HepG2 (cell line): ENCODE data around the gene SRRM2. TPM values are rescaled to one million over a fixed set of nuclear protein-coding genes. Genes with fewer than 3 reads are reported as not detected.

Source experiments
- ADNP ChIP-seq: sonication (generic); formaldehyde crosslinking; IDR thresholded peaks from 2 replicates; pipeline ENCODE4 v1.4.0; 2020; ENCODE audit warnings: missing genetic modification reagents
- CSRNP1 ChIP-seq: sonication (generic); formaldehyde crosslinking; IDR thresholded peaks from 2 replicates; pipeline ENCODE4 v1.8.1; 2023; ENCODE audit warnings: mild to moderate bottlenecking, missing genetic modification reagents
- HOXA9 ChIP-seq: sonication (generic); formaldehyde crosslinking; IDR thresholded peaks from 2 replicates; pipeline ENCODE4 v1.8.1; 2022; ENCODE audit warnings: missing genetic modification reagents, mild to moderate bottlenecking, moderate library complexity, borderline replicate concordance
- KDM5A ChIP-seq: fragments of 200-600 bp; sonication (generic); IDR thresholded peaks from 2 replicates; pipeline ENCODE4 v1.7.0; 2018; ENCODE audit warnings: antibody characterized with exemption, mild to moderate bottlenecking, low read length, borderline replicate concordance
- ONECUT2 ChIP-seq: sonication (generic); formaldehyde crosslinking; IDR thresholded peaks from 2 replicates; pipeline ENCODE4 v1.4.0; 2020; ENCODE audit warnings: missing genetic modification reagents
- SAP130 ChIP-seq: IDR thresholded peaks from 2 replicates; pipeline ENCODE4 v1.6.1; 2016; ENCODE audit warnings: low read depth
- TRIM22 ChIP-seq: fragments of 450-650 bp; IDR thresholded peaks from 2 replicates; pipeline ENCODE4 v1.6.1; 2017
- ZIK1 ChIP-seq: sonication (generic); formaldehyde crosslinking; IDR thresholded peaks from 2 replicates; pipeline ENCODE4 v1.5.0; 2020; ENCODE audit warnings: mild to moderate bottlenecking, low read depth, missing genetic modification reagents, borderline replicate concordance
- ZNF138 ChIP-seq: sonication (generic); formaldehyde crosslinking; IDR thresholded peaks from 2 replicates; pipeline ENCODE4 v1.5.0; 2020; ENCODE audit warnings: mild to moderate bottlenecking, low read depth, missing genetic modification reagents
- ZNF354B ChIP-seq: sonication (generic); formaldehyde crosslinking; IDR thresholded peaks from 2 replicates; pipeline ENCODE4 v1.8.0; 2022; ENCODE audit warnings: mild to moderate bottlenecking, missing genetic modification reagents
- ZNF570 ChIP-seq: sonication (generic); formaldehyde crosslinking; IDR thresholded peaks from 2 replicates; pipeline ENCODE4 v1.4.0; 2020; ENCODE audit warnings: mild to moderate bottlenecking, missing genetic modification reagents, borderline replicate concordance
- ZNF572 ChIP-seq: sonication (generic); formaldehyde crosslinking; IDR thresholded peaks from 2 replicates; pipeline ENCODE4 v1.5.1; 2020; ENCODE audit warnings: mild to moderate bottlenecking, missing genetic modification reagents
- ZNF775 ChIP-seq: sonication (generic); formaldehyde crosslinking; IDR thresholded peaks from 2 replicates; pipeline ENCODE4 v1.4.0; 2020; ENCODE audit warnings: missing genetic modification reagents, mild to moderate bottlenecking, moderate library complexity, borderline replicate concordance
- ZNF883 ChIP-seq: sonication (generic); formaldehyde crosslinking; IDR thresholded peaks from 2 replicates; pipeline ENCODE4 v1.5.1; 2020; ENCODE audit warnings: mild to moderate bottlenecking, missing genetic modification reagents; ENCODE audit errors: not compliant biosample characterization
- polyA plus RNA-seq, 8 experiments: library from polyadenylated mRNA; depleted of rRNA in 3 of 8; stranded (reverse) in 7 of 8; unstranded in 1 of 8; fragments of >200 nt; fragmentation: Illumina TruSeq in 4 of 8; extraction: Trizol in 4 of 8; gene quantifications; 2 replicates each; pipeline versions ENCODE4 v1.2.1 to v1.2.3, GENCODE V29; 2011 to 2016; ENCODE audit warnings: low read depth in 4 of 8, missing spikeins in 1 of 8, mixed read lengths in 1 of 8; ENCODE audit not compliant: insufficient read depth in 1 of 8
- total RNA-seq, 5 experiments: library from RNA; depleted of rRNA; stranded (reverse); fragments of >200 nt; fragmentation: Illumina TruSeq; extraction: Trizol; gene quantifications; 2 replicates each; pipeline ENCODE4 v1.2.3, GENCODE V29; 2016; ENCODE audit warnings: low read depth in 1 of 5
- TF ChIP-seq, protein P1 (sequence below): sonication (generic); formaldehyde crosslinking; IDR thresholded peaks from 2 replicates; pipeline ENCODE4 v1.4.0; 2020; ENCODE audit warnings: missing genetic modification reagents, borderline replicate concordance
- TF ChIP-seq, protein P2 (sequence below): sonication (generic); formaldehyde crosslinking; IDR thresholded peaks from 2 replicates; pipeline ENCODE4 v1.5.1; 2020; ENCODE audit warnings: mild to moderate bottlenecking, missing genetic modification reagents, moderate library complexity
- TF ChIP-seq, protein P3 (sequence below): IDR thresholded peaks from 2 replicates; pipeline ENCODE4 v1.4.0; 2020; ENCODE audit warnings: mild to moderate bottlenecking, missing genetic modification reagents

The SRRM2 gene
- total and polyA plus RNA-seq, 2 of the 13 experiments (the other 11 are each of a cell fraction or from before 2014, with no cell fraction given): 50.4 to 112 TPM

- TF ChIP-seq, protein P1, sequence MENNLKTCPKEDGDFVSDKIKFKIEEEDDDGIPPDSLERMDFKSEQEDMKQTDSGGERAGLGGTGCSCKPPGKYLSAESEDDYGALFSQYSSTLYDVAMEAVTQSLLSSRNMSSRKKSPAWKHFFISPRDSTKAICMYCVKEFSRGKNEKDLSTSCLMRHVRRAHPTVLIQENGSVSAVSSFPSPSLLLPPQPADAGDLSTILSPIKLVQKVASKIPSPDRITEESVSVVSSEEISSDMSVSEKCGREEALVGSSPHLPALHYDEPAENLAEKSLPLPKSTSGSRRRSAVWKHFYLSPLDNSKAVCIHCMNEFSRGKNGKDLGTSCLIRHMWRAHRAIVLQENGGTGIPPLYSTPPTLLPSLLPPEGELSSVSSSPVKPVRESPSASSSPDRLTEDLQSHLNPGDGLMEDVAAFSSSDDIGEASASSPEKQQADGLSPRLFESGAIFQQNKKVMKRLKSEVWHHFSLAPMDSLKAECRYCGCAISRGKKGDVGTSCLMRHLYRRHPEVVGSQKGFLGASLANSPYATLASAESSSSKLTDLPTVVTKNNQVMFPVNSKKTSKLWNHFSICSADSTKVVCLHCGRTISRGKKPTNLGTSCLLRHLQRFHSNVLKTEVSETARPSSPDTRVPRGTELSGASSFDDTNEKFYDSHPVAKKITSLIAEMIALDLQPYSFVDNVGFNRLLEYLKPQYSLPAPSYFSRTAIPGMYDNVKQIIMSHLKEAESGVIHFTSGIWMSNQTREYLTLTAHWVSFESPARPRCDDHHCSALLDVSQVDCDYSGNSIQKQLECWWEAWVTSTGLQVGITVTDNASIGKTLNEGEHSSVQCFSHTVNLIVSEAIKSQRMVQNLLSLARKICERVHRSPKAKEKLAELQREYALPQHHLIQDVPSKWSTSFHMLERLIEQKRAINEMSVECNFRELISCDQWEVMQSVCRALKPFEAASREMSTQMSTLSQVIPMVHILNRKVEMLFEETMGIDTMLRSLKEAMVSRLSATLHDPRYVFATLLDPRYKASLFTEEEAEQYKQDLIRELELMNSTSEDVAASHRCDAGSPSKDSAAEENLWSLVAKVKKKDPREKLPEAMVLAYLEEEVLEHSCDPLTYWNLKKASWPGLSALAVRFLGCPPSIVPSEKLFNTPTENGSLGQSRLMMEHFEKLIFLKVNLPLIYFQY (CRISPR knock-in tag): peak; percentile 44; the same call in 1 of the 2 replicates
- no peak for TF ChIP-seq ZNF570 (CRISPR knock-in tag)
- TF ChIP-seq ADNP (CRISPR knock-in tag): no peak
- peak; percentile 61 for TF ChIP-seq ZNF883 (CRISPR knock-in tag)
- TF ChIP-seq ZNF775 (CRISPR knock-in tag): no peak
- no peak for TF ChIP-seq ZNF572 (CRISPR knock-in tag)
- no peak for TF ChIP-seq CSRNP1 (CRISPR knock-in tag)
- no peak for TF ChIP-seq ZNF138
- no peak for TF ChIP-seq KDM5A
- TF ChIP-seq ZNF354B (CRISPR knock-in tag): no peak
- TF ChIP-seq, protein P2, sequence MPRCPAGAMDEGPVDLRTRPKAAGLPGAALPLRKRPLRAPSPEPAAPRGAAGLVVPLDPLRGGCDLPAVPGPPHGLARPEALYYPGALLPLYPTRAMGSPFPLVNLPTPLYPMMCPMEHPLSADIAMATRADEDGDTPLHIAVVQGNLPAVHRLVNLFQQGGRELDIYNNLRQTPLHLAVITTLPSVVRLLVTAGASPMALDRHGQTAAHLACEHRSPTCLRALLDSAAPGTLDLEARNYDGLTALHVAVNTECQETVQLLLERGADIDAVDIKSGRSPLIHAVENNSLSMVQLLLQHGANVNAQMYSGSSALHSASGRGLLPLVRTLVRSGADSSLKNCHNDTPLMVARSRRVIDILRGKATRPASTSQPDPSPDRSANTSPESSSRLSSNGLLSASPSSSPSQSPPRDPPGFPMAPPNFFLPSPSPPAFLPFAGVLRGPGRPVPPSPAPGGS (CRISPR knock-in tag): peak; percentile 18
- no peak for TF ChIP-seq ZIK1 (CRISPR knock-in tag)
- TF ChIP-seq TRIM22: no peak
- no peak for TF ChIP-seq HOXA9 (CRISPR knock-in tag)
- TF ChIP-seq SAP130 (CRISPR knock-in tag): peak; percentile 64
- TF ChIP-seq ONECUT2 (CRISPR knock-in tag): no peak
- TF ChIP-seq, protein P3, sequence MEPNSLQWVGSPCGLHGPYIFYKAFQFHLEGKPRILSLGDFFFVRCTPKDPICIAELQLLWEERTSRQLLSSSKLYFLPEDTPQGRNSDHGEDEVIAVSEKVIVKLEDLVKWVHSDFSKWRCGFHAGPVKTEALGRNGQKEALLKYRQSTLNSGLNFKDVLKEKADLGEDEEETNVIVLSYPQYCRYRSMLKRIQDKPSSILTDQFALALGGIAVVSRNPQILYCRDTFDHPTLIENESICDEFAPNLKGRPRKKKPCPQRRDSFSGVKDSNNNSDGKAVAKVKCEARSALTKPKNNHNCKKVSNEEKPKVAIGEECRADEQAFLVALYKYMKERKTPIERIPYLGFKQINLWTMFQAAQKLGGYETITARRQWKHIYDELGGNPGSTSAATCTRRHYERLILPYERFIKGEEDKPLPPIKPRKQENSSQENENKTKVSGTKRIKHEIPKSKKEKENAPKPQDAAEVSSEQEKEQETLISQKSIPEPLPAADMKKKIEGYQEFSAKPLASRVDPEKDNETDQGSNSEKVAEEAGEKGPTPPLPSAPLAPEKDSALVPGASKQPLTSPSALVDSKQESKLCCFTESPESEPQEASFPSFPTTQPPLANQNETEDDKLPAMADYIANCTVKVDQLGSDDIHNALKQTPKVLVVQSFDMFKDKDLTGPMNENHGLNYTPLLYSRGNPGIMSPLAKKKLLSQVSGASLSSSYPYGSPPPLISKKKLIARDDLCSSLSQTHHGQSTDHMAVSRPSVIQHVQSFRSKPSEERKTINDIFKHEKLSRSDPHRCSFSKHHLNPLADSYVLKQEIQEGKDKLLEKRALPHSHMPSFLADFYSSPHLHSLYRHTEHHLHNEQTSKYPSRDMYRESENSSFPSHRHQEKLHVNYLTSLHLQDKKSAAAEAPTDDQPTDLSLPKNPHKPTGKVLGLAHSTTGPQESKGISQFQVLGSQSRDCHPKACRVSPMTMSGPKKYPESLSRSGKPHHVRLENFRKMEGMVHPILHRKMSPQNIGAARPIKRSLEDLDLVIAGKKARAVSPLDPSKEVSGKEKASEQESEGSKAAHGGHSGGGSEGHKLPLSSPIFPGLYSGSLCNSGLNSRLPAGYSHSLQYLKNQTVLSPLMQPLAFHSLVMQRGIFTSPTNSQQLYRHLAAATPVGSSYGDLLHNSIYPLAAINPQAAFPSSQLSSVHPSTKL (CRISPR knock-in tag): 0 out of 2 replicates have a peak, but pooled peaks have one; percentile 14
These were observed 24.9 kb downstream of the SRRM2 start, which contains the start of gene ELOB (continued) for GRCh38 chr16:2777231-2777902.
